SJSA1 (cell line): Measurements from ENCODE around the gene GPHN. TPM values are rescaled to one million over a fixed set of nuclear protein-coding genes. Genes with fewer than 3 reads are reported as not detected.
"Not testable (repeated sequence)": the region's sequence is repeated elsewhere in the genome, so short reads cannot be mapped to it uniquely, and the experiment has no call there.

ENCODE experiments used
- DNase-seq, 2 experiments: peaks; one replicate each; pipeline ENCODE4 v3.0.0-alpha.2; 2015 to 2020; ENCODE audit warnings: low spot score in 2 of 2, low read depth in 1 of 2
- H3K27ac ChIP-seq: fragments of 250-450 bp; sonication (Bioruptor Pico); 2 replicates; pipeline ENCODE4 v1.5.1; 2020; ENCODE audit warnings: mild to moderate bottlenecking, moderate library complexity
- H3K27me3 ChIP-seq: fragments of 250-450 bp; sonication (Bioruptor Pico); replicated peaks from 2 replicates; pipeline ENCODE4 v1.5.1; 2020; ENCODE audit warnings: mild to moderate bottlenecking, moderate library complexity
- H3K36me3 ChIP-seq: fragments of 250-450 bp; sonication (Bioruptor Pico); 2 replicates; pipeline ENCODE4 v1.5.1; 2020; ENCODE audit warnings: mild to moderate bottlenecking
- H3K4me1 ChIP-seq: fragments of 250-450 bp; sonication (Bioruptor Pico); replicated peaks from 2 replicates; pipeline ENCODE4 v1.6.1; 2021; ENCODE audit warnings: mild to moderate bottlenecking
- H3K4me3 ChIP-seq: fragments of 250-450 bp; sonication (Bioruptor Pico); 2 replicates; pipeline ENCODE4 v1.5.1; 2020; ENCODE audit warnings: mild to moderate bottlenecking
- H3K9me3 ChIP-seq: fragments of 250-450 bp; sonication (Bioruptor Pico); replicated peaks from 2 replicates; pipeline ENCODE4 v1.5.1; 2020; ENCODE audit warnings: mild to moderate bottlenecking
- total RNA-seq: library from RNA; depleted of rRNA; stranded (reverse); fragments of >200 nt; shearing (Covaris generic); gene quantifications from 2 replicates; pipeline ENCODE4 v1.2.3, GENCODE V29; 2014

The GPHN gene
- total RNA-seq, 1 experiment from 2014 or later = 2.2 TPM

- H3K27me3 ChIP-seq = no peaks in the 10 kb centered on the region
- no peak for DNase-seq
- no peak overlapping the region for H3K27ac ChIP-seq
- H3K9me3 ChIP-seq = no peaks in the 10 kb centered on the region
- H3K36me3 ChIP-seq = no peaks in the 10 kb centered on the region
- no peaks in the 10 kb centered on the region for H3K4me1 ChIP-seq
- H3K4me3 ChIP-seq = no peak overlapping the region
Measured at GRCh38 chr14:67010602-67011001, 502.7 kb downstream of the GPHN start.

DNA sequence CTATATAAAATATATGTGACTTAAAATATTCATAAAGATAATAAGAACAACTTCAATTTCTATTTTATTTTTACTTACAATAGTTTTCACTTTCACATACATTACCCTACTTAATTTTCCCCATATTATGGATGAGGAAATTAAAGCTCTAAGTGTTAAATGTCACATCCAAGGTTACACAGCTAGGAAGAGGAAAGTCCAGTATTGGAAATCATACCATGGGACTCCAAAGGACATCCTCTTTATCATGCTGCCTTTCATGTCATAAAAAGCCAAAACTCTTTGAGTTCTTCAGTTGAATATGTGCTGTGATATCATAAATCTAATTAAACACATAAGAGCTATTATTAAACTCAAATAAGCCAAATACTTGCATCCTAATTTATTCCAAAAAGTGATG, 508.9 kb downstream of the GPHN start:
- H3K27ac ChIP-seq = no peak overlapping the region

GRCh38 chr14:67018720-67019119, 510.8 kb downstream of the GPHN start:
- H3K36me3 ChIP-seq = no peaks in the 10 kb centered on the region
- H3K27ac ChIP-seq = no peak overlapping the region
- H3K27me3 ChIP-seq = no peaks in the 10 kb centered on the region
- no peak overlapping the region for H3K4me3 ChIP-seq
- no peaks in the 10 kb centered on the region for H3K4me1 ChIP-seq
- H3K9me3 ChIP-seq = no peaks in the 10 kb centered on the region
- no peak for DNase-seq

More for the DNA sequence above, 508.9 kb downstream of the GPHN start:
- no peak for DNase-seq
- H3K27me3 ChIP-seq = no peaks in the 10 kb centered on the region
- no peaks in the 10 kb centered on the region for H3K9me3 ChIP-seq
- H3K4me3 ChIP-seq = no peak overlapping the region
- H3K36me3 ChIP-seq = no peaks in the 10 kb centered on the region
- no peaks in the 10 kb centered on the region for H3K4me1 ChIP-seq

- H3K4me3 ChIP-seq = no peak overlapping the region
- no peaks in the 10 kb centered on the region for H3K4me1 ChIP-seq
- H3K27me3 ChIP-seq = no peaks in the 10 kb centered on the region
- no peak for DNase-seq
- H3K27ac ChIP-seq = no peak overlapping the region
- no peaks in the 10 kb centered on the region for H3K9me3 ChIP-seq
- no peaks in the 10 kb centered on the region for H3K36me3 ChIP-seq
Measured at GRCh38 chr14:67019796-67020195, 511.8 kb downstream of the GPHN start.

- H3K27me3 ChIP-seq = no peaks in the 10 kb centered on the region
- no peak for DNase-seq
- H3K4me3 ChIP-seq = no peak overlapping the region
- H3K9me3 ChIP-seq = no peaks in the 10 kb centered on the region
- H3K4me1 ChIP-seq = no peaks in the 10 kb centered on the region
- no peaks in the 10 kb centered on the region for H3K36me3 ChIP-seq
- H3K27ac ChIP-seq = no peak overlapping the region
Measured at GRCh38 chr14:67031920-67032774, 524.2 kb downstream of the GPHN start.

GRCh38 chr14:67045440-67045839, 537.5 kb downstream of the GPHN start:
- Histone ChIP-seq H3K4me1 (no peaks in the 10 kb centered on the region), H3K4me3 (no peak overlapping the region), H3K27me3 (no peaks in the 10 kb centered on the region), H3K36me3 (no peaks in the 10 kb centered on the region), H3K9me3 (no peaks in the 10 kb centered on the region), H3K27ac (no peak overlapping the region)
- DNase-seq = no peak

GRCh38 chr14:67050896-67051295, 542.9 kb downstream of the GPHN start:
- H3K36me3 ChIP-seq = no peaks in the 10 kb centered on the region
- H3K4me3 ChIP-seq = no peak overlapping the region
- H3K27ac ChIP-seq = no peak overlapping the region
- no peaks in the 10 kb centered on the region for H3K9me3 ChIP-seq
- H3K4me1 ChIP-seq = no peaks in the 10 kb centered on the region
- DNase-seq = no peak
- H3K27me3 ChIP-seq = no peaks in the 10 kb centered on the region

DNA sequence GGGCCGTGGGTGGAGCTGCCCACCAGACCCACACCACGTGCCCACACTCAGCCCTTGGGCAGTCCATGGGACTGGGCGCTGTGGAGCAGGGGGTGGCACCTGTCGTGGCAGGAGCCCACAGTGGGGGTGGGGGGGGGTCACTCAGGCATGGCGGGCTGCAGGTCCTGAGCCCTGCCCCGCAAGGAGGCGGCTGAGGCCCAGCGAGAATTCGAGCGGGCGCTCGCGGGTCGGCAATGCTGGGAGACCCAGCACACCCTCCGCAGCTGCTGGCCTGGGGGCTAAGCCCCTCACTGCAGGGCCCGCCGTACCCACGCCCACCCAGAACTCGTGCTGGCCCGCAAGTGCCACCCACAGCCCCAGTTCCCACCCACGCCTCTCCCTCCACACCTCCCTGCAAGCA, 548.7 kb downstream of the GPHN start:
- DNase-seq = no peak

DNA sequence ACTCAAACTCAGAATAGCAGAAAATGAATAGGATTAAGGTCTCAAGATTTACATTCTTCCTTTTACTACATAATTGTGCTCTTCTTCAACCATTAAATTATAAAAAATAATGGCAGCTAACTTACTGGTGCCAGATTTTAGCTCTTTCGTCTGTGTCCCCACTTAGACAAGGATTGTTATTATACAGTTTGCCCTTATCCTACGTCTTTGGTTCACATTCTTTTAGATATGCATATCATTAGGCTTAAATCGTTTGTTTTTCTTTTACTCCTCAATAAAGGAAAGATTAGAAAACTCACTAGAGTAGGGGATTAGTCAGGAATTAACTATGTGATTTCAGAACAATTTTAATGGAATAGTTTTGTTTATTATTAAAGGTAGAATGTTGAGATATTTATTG, 551.6 kb downstream of the GPHN start:
- H3K9me3 ChIP-seq = no peaks in the 10 kb centered on the region
- no peak overlapping the region for H3K4me3 ChIP-seq
- H3K27me3 ChIP-seq = no peaks in the 10 kb centered on the region
- H3K4me1 ChIP-seq = no peaks in the 10 kb centered on the region
- no peak overlapping the region for H3K27ac ChIP-seq
- no peaks in the 10 kb centered on the region for H3K36me3 ChIP-seq
- DNase-seq = no peak

More for the DNA sequence above, 548.7 kb downstream of the GPHN start:
- no peak overlapping the region for H3K27ac ChIP-seq
- H3K36me3 ChIP-seq = no peaks in the 10 kb centered on the region
- H3K4me3 ChIP-seq = no peak overlapping the region
- H3K27me3 ChIP-seq = no peaks in the 10 kb centered on the region
- H3K4me1 ChIP-seq = no peaks in the 10 kb centered on the region
- H3K9me3 ChIP-seq = no peaks in the 10 kb centered on the region

- no peak overlapping the region for H3K4me3 ChIP-seq
- no peak overlapping the region for H3K27ac ChIP-seq
- DNase-seq = no peak
Measured at GRCh38 chr14:67060546-67060945, 552.6 kb downstream of the GPHN start.

DNA sequence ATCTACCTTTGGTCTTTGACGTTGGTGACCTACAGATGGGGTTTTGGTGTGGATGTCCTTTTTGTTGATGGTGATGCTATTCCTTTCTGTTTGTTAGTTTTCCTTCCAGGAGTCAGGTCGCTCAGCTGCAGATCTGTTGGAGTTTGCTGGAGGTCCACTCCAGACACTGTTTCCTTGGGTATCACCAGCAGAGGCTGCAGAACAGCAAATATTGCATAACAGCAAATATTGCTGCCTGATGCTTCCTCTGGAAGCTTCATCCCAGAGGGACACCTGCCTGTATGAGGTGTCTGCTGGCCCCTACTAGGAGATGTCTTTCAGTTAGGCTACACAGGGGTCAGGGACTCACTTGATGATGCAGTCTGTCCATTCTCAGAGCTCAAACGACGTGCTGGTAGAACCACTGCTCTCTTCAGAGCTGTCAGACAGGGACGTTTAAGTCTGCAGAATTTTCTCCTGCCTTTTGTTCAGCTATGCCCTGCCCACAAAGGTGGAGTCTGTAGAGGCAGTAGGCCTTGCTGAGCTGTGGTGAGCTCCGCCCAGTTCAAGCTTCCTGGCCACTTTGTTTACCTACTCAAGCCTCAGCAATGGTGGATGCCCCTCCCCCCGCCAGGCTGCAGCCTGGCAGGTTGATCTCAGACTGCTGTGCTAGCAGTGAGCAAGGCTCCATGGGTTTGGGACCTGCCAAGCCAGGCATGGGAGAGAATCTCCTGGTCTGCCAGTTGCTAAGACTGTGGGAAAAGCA, 559.3 kb downstream of the GPHN start:
- not testable (repeated sequence) for H3K36me3 ChIP-seq, H3K4me1 ChIP-seq, H3K9me3 ChIP-seq, DNase-seq, H3K27ac ChIP-seq, H3K4me3 ChIP-seq, H3K27me3 ChIP-seq

More at GRCh38 chr14:67060546-67060945, 552.6 kb downstream of the GPHN start:
- Histone ChIP-seq H3K36me3 (no peaks in the 10 kb centered on the region), H3K27me3 (no peaks in the 10 kb centered on the region), H3K4me1 (no peaks in the 10 kb centered on the region), H3K9me3 (no peaks in the 10 kb centered on the region)

DNA sequence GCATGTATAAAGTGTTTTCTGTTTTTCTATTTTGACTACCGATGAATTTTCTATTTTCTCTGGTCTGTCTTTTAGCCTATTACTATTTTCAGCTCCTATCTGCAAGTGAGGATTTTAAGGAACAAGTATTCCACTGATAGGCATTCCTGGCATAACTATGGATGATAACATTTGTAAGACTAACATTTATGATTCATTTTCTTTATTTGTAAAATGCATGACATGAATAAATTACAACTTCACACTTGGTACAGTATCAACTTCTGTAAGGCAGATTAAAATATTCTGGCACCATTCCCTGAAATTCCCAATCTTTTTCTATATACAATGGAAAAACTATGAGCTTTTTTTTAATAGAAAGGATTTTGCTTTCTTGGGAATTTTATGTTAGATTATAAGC, 560.3 kb downstream of the GPHN start:
- no peaks in the 10 kb centered on the region for H3K9me3 ChIP-seq
- no peaks in the 10 kb centered on the region for H3K27me3 ChIP-seq
- no peak for DNase-seq
- H3K27ac ChIP-seq = no peak overlapping the region
- H3K36me3 ChIP-seq = no peaks in the 10 kb centered on the region
- H3K4me1 ChIP-seq = no peaks in the 10 kb centered on the region
- no peak overlapping the region for H3K4me3 ChIP-seq

GRCh38 chr14:67071506-67071905, 563.6 kb downstream of the GPHN start:
- DNase-seq = no peak
- H3K27ac ChIP-seq = no peak overlapping the region

DNA sequence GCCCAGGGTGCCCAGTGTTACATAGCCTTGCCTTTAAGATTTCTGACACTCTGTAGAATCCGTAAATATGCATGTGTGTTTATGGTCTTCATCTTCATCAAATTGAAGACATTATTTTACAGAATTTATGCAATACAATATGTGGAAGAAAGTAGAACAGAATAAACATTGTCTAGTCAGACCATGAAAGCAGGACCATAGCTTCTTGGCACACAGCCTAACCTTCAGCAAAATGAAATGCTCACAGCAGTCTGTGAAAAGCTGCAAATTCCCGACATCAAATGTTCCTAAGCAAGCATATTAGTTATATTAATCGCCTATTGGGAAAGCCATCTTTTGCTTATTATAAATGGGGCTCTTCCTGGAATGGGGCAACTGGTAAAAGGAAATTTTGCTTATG, 570.0 kb downstream of the GPHN start:
- DNase-seq = no peak
- H3K36me3 ChIP-seq = no peaks in the 10 kb centered on the region
- no peak overlapping the region for H3K4me3 ChIP-seq
- H3K27ac ChIP-seq = no peak overlapping the region
- no peaks in the 10 kb centered on the region for H3K9me3 ChIP-seq
- H3K27me3 ChIP-seq = no peaks in the 10 kb centered on the region
- no peaks in the 10 kb centered on the region for H3K4me1 ChIP-seq

More at GRCh38 chr14:67071506-67071905, 563.6 kb downstream of the GPHN start:
- H3K27me3 ChIP-seq = no peaks in the 10 kb centered on the region
- no peak overlapping the region for H3K4me3 ChIP-seq
- no peaks in the 10 kb centered on the region for H3K9me3 ChIP-seq
- H3K36me3 ChIP-seq = no peaks in the 10 kb centered on the region
- no peaks in the 10 kb centered on the region for H3K4me1 ChIP-seq
